HepG2 (cell line): Measurements from ENCODE around the gene RAPGEF5. TPM values are rescaled to one million over a fixed set of nuclear protein-coding genes. Genes with fewer than 3 reads are reported as not detected.

Source experiments
- ETS1 ChIP-seq: sonication (generic); formaldehyde crosslinking; IDR thresholded peaks from 2 replicates; pipeline ENCODE4 v1.4.0; 2020; ENCODE audit warnings: missing genetic modification reagents
- ETV5 ChIP-seq: IDR thresholded peaks from 2 replicates; pipeline ENCODE4 v1.6.1; 2018; ENCODE audit warnings: missing biosample characterization, missing genetic modification reagents, inconsistent platforms, borderline replicate concordance
- FOXP4 ChIP-seq: sonication (generic); formaldehyde crosslinking; IDR thresholded peaks from 2 replicates; pipeline ENCODE4 v1.4.0; 2020; ENCODE audit warnings: missing genetic modification reagents
- HNRNPLL ChIP-seq: fragments of 200-400 bp; formaldehyde crosslinking; IDR thresholded peaks from 2 replicates; pipeline ENCODE4 v1.6.1; 2017; ENCODE audit warnings: mild to moderate bottlenecking, low read depth, low read length; ENCODE audit not compliant: poor library complexity, severe bottlenecking
- MYC ChIP-seq: sonication (generic); formaldehyde crosslinking; IDR thresholded peaks from 2 replicates; pipeline ENCODE4 v1.9.0; 2021; ENCODE audit warnings: missing genetic modification reagents, borderline replicate concordance
- NKX3-1 ChIP-seq: sonication (generic); formaldehyde crosslinking; IDR thresholded peaks from 2 replicates; pipeline ENCODE4 v1.5.0; 2020; ENCODE audit warnings: missing genetic modification reagents
- NR1H2 ChIP-seq: sonication (generic); formaldehyde crosslinking; IDR thresholded peaks from 2 replicates; pipeline ENCODE4 v1.8.1; 2022; ENCODE audit warnings: low read depth, missing genetic modification reagents, borderline replicate concordance
- NR2F6 ChIP-seq, 2 experiments: IDR thresholded peaks; 2 replicates each; pipeline ENCODE4 v1.6.1; 2016; ENCODE audit warnings: antibody characterized with exemption in 1 of 2, mild to moderate bottlenecking in 1 of 2
- PHF8 ChIP-seq: sonication (generic); formaldehyde crosslinking; IDR thresholded peaks from 2 replicates; pipeline ENCODE4 v1.5.0; 2020; ENCODE audit warnings: missing genetic modification reagents
- POLR2A ChIP-seq, 2 experiments: IDR thresholded peaks; 2 replicates each; pipeline ENCODE4 v1.6.1; 2011; ENCODE audit warnings: low read depth in 2 of 2, low read length in 2 of 2, mild to moderate bottlenecking in 1 of 2, moderate library complexity in 1 of 2; ENCODE audit not compliant: insufficient read depth in 1 of 2
- RBFOX2 ChIP-seq: fragments of 200-400 bp; formaldehyde crosslinking; IDR thresholded peaks from 2 replicates; pipeline ENCODE4 v1.6.1; 2017; ENCODE audit warnings: low read depth, mild to moderate bottlenecking, low read length
- RFX5 ChIP-seq: IDR thresholded peaks from 2 replicates; pipeline ENCODE4 v1.6.1; 2011; ENCODE audit warnings: low read depth, low read length, improper control_type of control experiment
- SOX13 ChIP-seq, 3 experiments: fragments of 450-650 bp in 1 of 3; sonication (generic) in 1 of 3; formaldehyde crosslinking in 1 of 3; IDR thresholded peaks in 2 of 3; conservative IDR thresholded peaks in 1 of 3; 2 replicates each; pipeline versions ENCODE4 v1.5.0 to v1.6.1; 2016 to 2020; ENCODE audit warnings: antibody characterized with exemption in 1 of 3, mild to moderate bottlenecking in 1 of 3, missing compliant biosample characterization in 1 of 3, missing genetic modification reagents in 1 of 3, moderate library complexity in 1 of 3
- STAG1 ChIP-seq: sonication (generic); formaldehyde crosslinking; IDR thresholded peaks from 2 replicates; pipeline ENCODE4 v1.4.0; 2020; ENCODE audit warnings: missing genetic modification reagents
- ZBTB25 ChIP-seq: IDR thresholded peaks from 2 replicates; pipeline ENCODE4 v1.6.1; 2018; ENCODE audit warnings: missing genetic modification reagents
- ZBTB38 ChIP-seq: sonication (generic); formaldehyde crosslinking; IDR thresholded peaks from 2 replicates; pipeline ENCODE4 v1.5.1; 2020; ENCODE audit warnings: mild to moderate bottlenecking, missing genetic modification reagents
- ZFP90 ChIP-seq: sonication (generic); formaldehyde crosslinking; IDR thresholded peaks from 2 replicates; pipeline ENCODE4 v1.8.0; 2022; ENCODE audit warnings: missing genetic modification reagents, mild to moderate bottlenecking, inconsistent platforms, borderline replicate concordance
- ZMAT3 ChIP-seq: sonication (generic); formaldehyde crosslinking; conservative IDR thresholded peaks from 2 replicates; pipeline ENCODE4 v1.7.0; 2021; ENCODE audit warnings: missing genetic modification reagents
- ZNF207 ChIP-seq: fragments of 450-650 bp; IDR thresholded peaks from 2 replicates; pipeline ENCODE4 v1.6.1; 2016; ENCODE audit warnings: antibody characterized with exemption, borderline replicate concordance
- ZNF510 ChIP-seq: sonication (generic); formaldehyde crosslinking; IDR thresholded peaks from 2 replicates; pipeline ENCODE4 v1.4.0; 2020; ENCODE audit warnings: low read depth, mild to moderate bottlenecking, missing genetic modification reagents
- polyA plus RNA-seq, 8 experiments: library from polyadenylated mRNA; depleted of rRNA in 3 of 8; stranded (reverse) in 7 of 8; unstranded in 1 of 8; fragments of >200 nt; fragmentation: Illumina TruSeq in 4 of 8; extraction: Trizol in 4 of 8; gene quantifications; 2 replicates each; pipeline versions ENCODE4 v1.2.1 to v1.2.3, GENCODE V29; 2011 to 2016; ENCODE audit warnings: low read depth in 4 of 8, missing spikeins in 1 of 8, mixed read lengths in 1 of 8; ENCODE audit not compliant: insufficient read depth in 1 of 8
- total RNA-seq, 5 experiments: library from RNA; depleted of rRNA; stranded (reverse); fragments of >200 nt; fragmentation: Illumina TruSeq; extraction: Trizol; gene quantifications; 2 replicates each; pipeline ENCODE4 v1.2.3, GENCODE V29; 2016; ENCODE audit warnings: low read depth in 1 of 5

Gene RAPGEF5
- total and polyA plus RNA-seq, 2 of the 13 experiments (the other 11 are each of a cell fraction or from before 2014, with no cell fraction given) = 17.1 to 23.4 TPM

- 0 out of 2 replicates have a peak, but pooled peaks have one; percentile 4 for TF ChIP-seq ETS1 (CRISPR knock-in tag)
- no peak for TF ChIP-seq NKX3-1 (CRISPR knock-in tag)
- no peak for TF ChIP-seq RFX5
- TF ChIP-seq STAG1 (CRISPR knock-in tag) = 0 out of 2 replicates have a peak, but pooled peaks have one; percentile 17
- 0 out of 2 replicates have a peak, but pooled peaks have one; percentile 9 for TF ChIP-seq FOXP4 (CRISPR knock-in tag)
- peak; percentile 67; the same call in 1 of the 2 replicates for TF ChIP-seq ETV5
- TF ChIP-seq SOX13 (IDR thresholded peaks at IDR 0.05) = no peak
- 0 out of 4 replicates have a peak, but pooled peaks of 1 of the 2 experiments have one; percentile 10 for TF ChIP-seq SOX13 (CRISPR knock-in tag; conservative IDR thresholded peaks at IDR 0.05 in 1 of 2, IDR thresholded peaks at IDR 0.05 in 1 of 2)
- TF ChIP-seq ZBTB25 = no peak
- TF ChIP-seq ZNF510 (CRISPR knock-in tag) = no peak
- TF ChIP-seq ZFP90 = 0 out of 2 replicates have a peak, but pooled peaks have one; percentile 23
- TF ChIP-seq HNRNPLL = no peak
- TF ChIP-seq NR1H2 = no peak
- peak; percentile 20 to 45; a peak in 2 of 4 replicates for TF ChIP-seq POLR2A (IDR thresholded peaks at IDR 0.05; ENCODE audit: insufficient read depth in 1 of 2, low read depth in 2 of 2, low read length in 2 of 2)
- TF ChIP-seq RBFOX2 = peak; percentile 11; the same call in 1 of the 2 replicates
- peak; percentile 61; the same call in 1 of the 2 replicates for TF ChIP-seq MYC (CRISPR knock-in tag)
- TF ChIP-seq ZBTB38 (CRISPR knock-in tag) = peak; percentile 64; the same call in 1 of the 2 replicates
- peak; percentile 51 for TF ChIP-seq PHF8 (CRISPR knock-in tag)
- 0 out of 2 replicates have a peak, but pooled peaks have one; percentile 35 for TF ChIP-seq ZMAT3 (CRISPR knock-in tag)
- TF ChIP-seq ZNF207 = no peak
- no peak; the same call in 1 of the 2 replicates for TF ChIP-seq NR2F6 (IDR thresholded peaks at IDR 0.05)
- 0 out of 2 replicates have a peak, but pooled peaks have one; percentile 24 for TF ChIP-seq NR2F6 (CRISPR knock-in tag; IDR thresholded peaks at IDR 0.05)
These were observed 803 bp downstream of the RAPGEF5 start (continued) for GRCh38 chr7:22356010-22356691.
